H1 (cell line): Measurements from ENCODE around the gene MPP3. TPM values are rescaled to one million over a fixed set of nuclear protein-coding genes. Genes with fewer than 3 reads are reported as not detected.

Experiments used
- CTCF ChIP-seq, 3 experiments: IDR thresholded peaks; 1 replicate in 2 of 3; 2 replicates in 1 of 3; pipeline versions ENCODE4 v1.5.1 to v1.6.1; 2011; ENCODE audit warnings: low read length in 3 of 3, mild to moderate bottlenecking in 3 of 3, inconsistent platforms in 2 of 3, low read depth in 1 of 3, moderate library complexity in 1 of 3; ENCODE audit not compliant: insufficient read depth in 1 of 3; ENCODE audit errors: control extremely low read depth in 1 of 3
- TEAD4 ChIP-seq: IDR thresholded peaks from 2 replicates; pipeline ENCODE4 v1.6.1; 2012; ENCODE audit warnings: low read depth, low read length, inconsistent platforms, mixed read lengths
- polyA plus RNA-seq, 7 experiments: library from polyadenylated mRNA; depleted of rRNA in 3 of 7; stranded (reverse) in 5 of 7; unstranded in 2 of 7; fragments of >200 nt in 5 of 7; fragments of 200-250 nt in 2 of 7; gene quantifications; 1 replicate in 5 of 7; 2 replicates in 1 of 7; 4 replicates in 1 of 7; pipeline versions ENCODE4 v1.2.1 to v1.2.3, GENCODE V29; 2011 to 2013; ENCODE audit warnings: missing spikeins in 2 of 7, mixed read lengths in 2 of 7
- total RNA-seq: library from RNA; stranded (reverse); fragmentation: NEBNext Ultra II Directional; extraction: Animal tissue kit (Norgen Biotek cat#: 25700); gene quantifications from 2 replicates; pipeline ENCODE4 v1.2.1, GENCODE V29; 2021

MPP3 gene
- total and polyA plus RNA-seq, 2 of the 8 experiments (the other 6 are each of a cell fraction or from before 2014, with no cell fraction given), result 3.1 to 6.1 TPM

- TF ChIP-seq CTCF (IDR thresholded peaks at IDR 0.05; ENCODE audit: control extremely low read depth in 1 of 3, insufficient read depth in 1 of 3, low read depth in 1 of 3, low read length in 3 of 3) (no peak), TEAD4 (no peak)
Observed at GRCh38 chr17:43839670-43840108, 6.7 kb upstream of the MPP3 start (continued).
